GM19438 (cell line): ENCODE measurements around the gene MOCS2.

Experiments used
- ATAC-seq: cut with Tn5 transposase; IDR thresholded peaks from one replicate; pipeline ENCODE4 v1.9.1; 2021; ENCODE audit warnings: low read depth; ENCODE audit not compliant: unreplicated experiment

Gene MOCS2

GRCh38 chr5:53059281-53059680, 50.3 kb downstream of the MOCS2 start:
- ATAC-seq, result no peak

- ATAC-seq, result no peak
Observed at GRCh38 chr5:53055365-53055764, 54.2 kb downstream of the MOCS2 start.

GRCh38 chr5:53053364-53053763, 56.2 kb downstream of the MOCS2 start:
- no peak for ATAC-seq

- ATAC-seq, result no peak
Observed at GRCh38 chr5:53052499-53052898, 57.1 kb downstream of the MOCS2 start.

- no peak for ATAC-seq
Observed at GRCh38 chr5:53048248-53048647, 61.3 kb downstream of the MOCS2 start.
